ENCODE measurements around the gene ZBTB8A.

DNA sequence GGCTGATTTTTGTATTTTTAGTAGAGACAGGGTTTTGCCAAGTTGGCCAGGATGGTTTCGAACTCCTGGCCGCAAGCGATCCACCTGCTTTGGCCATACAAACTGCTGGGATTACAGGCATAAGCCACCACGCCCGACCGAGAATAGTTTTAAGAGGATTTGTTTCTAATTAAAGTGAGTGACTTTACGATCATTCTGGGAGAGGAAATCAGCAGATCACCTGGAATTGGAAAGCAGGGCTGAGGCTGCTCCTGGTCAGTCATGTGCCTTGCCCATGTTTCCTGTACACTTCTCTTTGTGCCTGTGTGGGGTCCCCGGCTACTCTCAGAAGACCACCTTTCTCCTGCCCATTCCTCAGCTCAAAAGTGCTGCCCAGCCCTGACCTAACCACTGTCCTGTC, 40.5 kb upstream of the ZBTB8A start:
- TF ChIP-seq, protein P1, sequence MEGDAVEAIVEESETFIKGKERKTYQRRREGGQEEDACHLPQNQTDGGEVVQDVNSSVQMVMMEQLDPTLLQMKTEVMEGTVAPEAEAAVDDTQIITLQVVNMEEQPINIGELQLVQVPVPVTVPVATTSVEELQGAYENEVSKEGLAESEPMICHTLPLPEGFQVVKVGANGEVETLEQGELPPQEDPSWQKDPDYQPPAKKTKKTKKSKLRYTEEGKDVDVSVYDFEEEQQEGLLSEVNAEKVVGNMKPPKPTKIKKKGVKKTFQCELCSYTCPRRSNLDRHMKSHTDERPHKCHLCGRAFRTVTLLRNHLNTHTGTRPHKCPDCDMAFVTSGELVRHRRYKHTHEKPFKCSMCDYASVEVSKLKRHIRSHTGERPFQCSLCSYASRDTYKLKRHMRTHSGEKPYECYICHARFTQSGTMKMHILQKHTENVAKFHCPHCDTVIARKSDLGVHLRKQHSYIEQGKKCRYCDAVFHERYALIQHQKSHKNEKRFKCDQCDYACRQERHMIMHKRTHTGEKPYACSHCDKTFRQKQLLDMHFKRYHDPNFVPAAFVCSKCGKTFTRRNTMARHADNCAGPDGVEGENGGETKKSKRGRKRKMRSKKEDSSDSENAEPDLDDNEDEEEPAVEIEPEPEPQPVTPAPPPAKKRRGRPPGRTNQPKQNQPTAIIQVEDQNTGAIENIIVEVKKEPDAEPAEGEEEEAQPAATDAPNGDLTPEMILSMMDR (IDR thresholded peaks at IDR 0.05 in 4 of 5, conservative IDR thresholded peaks at IDR 0.05 in 1 of 5), result no peak
- TF ChIP-seq POLR2A (IDR thresholded peaks at IDR 0.05), result no peak
